Measurements from ENCODE around the gene STK10.

STK10 gene

DNA sequence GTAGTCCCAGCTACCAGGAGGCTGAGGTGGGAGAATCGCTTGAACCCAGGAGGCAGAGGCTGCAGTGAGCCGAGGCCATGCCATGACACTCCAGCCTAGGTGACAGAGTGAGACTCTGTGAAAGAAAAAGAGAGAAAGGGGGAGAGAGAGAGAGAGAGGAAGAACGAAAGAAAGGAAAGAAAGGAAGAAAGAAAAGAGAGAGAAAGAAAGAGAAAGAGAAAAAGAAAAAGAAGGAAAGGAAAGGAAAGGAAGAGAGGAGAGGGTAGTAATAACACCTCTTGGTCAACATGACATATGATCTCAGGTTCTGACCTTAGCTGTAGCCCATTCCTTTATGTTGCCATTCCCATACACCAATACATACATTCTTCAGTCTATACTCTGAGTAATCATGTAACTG, 195.7 kb downstream of the STK10 start:
- H3K27ac ChIP-seq (ENCODE audit: low read depth, low read length) = no peak overlapping the region
- H3K36me3 ChIP-seq (ENCODE audit: control insufficient read depth, insufficient read depth, low read length) = peaks cover 41% of the 10 kb centered on the region
- H3K4me3 ChIP-seq (ENCODE audit: low read depth, low read length) = no peak overlapping the region
- no peaks in the 10 kb centered on the region for H3K27me3 ChIP-seq (ENCODE audit: control insufficient read depth, insufficient read depth, low read length)
- no peak overlapping the region for H3K9ac ChIP-seq (ENCODE audit: low read depth, low read length)
- H3K9me3 ChIP-seq (ENCODE audit: control insufficient read depth, insufficient read depth, low read length) = no peaks in the 10 kb centered on the region
- H3K4me1 ChIP-seq (ENCODE audit: control insufficient read depth, insufficient read depth, low read length) = peaks cover 22% of the 10 kb centered on the region

Measured in HUES48 (cell line).